GM18519 (cell line): ENCODE data around the gene EFCAB13.

ENCODE experiments used
- ATAC-seq: cut with Tn5 transposase; IDR thresholded peaks from one replicate; pipeline ENCODE4 v1.9.1; 2021; ENCODE audit warnings: mild to moderate bottlenecking, moderate library complexity; ENCODE audit not compliant: unreplicated experiment, low FRiP score

Gene EFCAB13

GRCh38 chr17:47291242-47291873 is 32.4 kb upstream of the EFCAB13 start:
- ATAC-seq: no peak

DNA sequence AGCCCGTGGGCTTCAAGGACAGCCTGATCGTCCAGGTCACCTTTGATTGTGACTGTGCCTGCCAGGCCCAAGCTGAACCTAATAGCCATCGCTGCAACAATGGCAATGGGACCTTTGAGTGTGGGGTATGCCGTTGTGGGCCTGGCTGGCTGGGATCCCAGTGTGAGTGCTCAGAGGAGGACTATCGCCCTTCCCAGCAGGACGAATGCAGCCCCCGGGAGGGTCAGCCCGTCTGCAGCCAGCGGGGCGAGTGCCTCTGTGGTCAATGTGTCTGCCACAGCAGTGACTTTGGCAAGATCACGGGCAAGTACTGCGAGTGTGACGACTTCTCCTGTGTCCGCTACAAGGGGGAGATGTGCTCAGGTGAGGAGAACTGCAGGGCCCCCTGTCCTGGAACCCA is 31.5 kb upstream of the EFCAB13 start:
- no peak for ATAC-seq

GRCh38 chr17:47295037-47295873 is 28.5 kb upstream of the EFCAB13 start:
- no peak for ATAC-seq

GRCh38 chr17:47295874-47296255 is 27.9 kb upstream of the EFCAB13 start:
- ATAC-seq: no peak

GRCh38 chr17:47297661-47298400 is 25.9 kb upstream of the EFCAB13 start:
- no peak for ATAC-seq

DNA sequence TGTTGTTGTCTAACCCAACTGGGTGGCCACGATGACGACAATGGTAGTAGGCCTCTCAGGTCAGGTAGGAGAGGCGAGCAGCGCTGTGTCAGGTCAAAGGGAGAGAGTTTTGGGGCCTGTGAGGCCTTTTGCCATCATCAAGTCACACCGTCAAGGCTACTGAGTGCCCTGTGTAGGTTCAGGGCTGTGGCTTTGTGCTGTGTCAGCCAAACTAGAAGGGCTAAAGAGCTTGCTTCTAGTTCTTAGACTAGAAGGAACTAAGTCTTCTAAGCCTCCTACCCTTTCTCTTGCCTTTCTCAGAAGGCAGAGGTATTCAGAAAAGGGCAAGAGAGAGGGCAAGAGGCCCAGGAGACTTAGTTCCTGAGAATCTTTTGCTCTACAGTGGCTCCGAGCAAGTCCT is 25.0 kb upstream of the EFCAB13 start:
- ATAC-seq: no peak

GRCh38 chr17:47299239-47299910 is 24.4 kb upstream of the EFCAB13 start:
- no peak for ATAC-seq

- no peak for ATAC-seq
Measured at GRCh38 chr17:47300718-47301117, 23.0 kb upstream of the EFCAB13 start.

- ATAC-seq: no peak
Measured at GRCh38 chr17:47301161-47301560, 22.6 kb upstream of the EFCAB13 start.

GRCh38 chr17:47301831-47302230 is 21.9 kb upstream of the EFCAB13 start:
- no peak for ATAC-seq

- ATAC-seq: no peak
Measured at GRCh38 chr17:47304186-47304585, 19.6 kb upstream of the EFCAB13 start.

- no peak for ATAC-seq
Measured at GRCh38 chr17:47305302-47305923, 18.3 kb upstream of the EFCAB13 start.

GRCh38 chr17:47310186-47310733 is 13.5 kb upstream of the EFCAB13 start:
- no peak for ATAC-seq

GRCh38 chr17:47311420-47311819 is 12.3 kb upstream of the EFCAB13 start:
- ATAC-seq: no peak

DNA sequence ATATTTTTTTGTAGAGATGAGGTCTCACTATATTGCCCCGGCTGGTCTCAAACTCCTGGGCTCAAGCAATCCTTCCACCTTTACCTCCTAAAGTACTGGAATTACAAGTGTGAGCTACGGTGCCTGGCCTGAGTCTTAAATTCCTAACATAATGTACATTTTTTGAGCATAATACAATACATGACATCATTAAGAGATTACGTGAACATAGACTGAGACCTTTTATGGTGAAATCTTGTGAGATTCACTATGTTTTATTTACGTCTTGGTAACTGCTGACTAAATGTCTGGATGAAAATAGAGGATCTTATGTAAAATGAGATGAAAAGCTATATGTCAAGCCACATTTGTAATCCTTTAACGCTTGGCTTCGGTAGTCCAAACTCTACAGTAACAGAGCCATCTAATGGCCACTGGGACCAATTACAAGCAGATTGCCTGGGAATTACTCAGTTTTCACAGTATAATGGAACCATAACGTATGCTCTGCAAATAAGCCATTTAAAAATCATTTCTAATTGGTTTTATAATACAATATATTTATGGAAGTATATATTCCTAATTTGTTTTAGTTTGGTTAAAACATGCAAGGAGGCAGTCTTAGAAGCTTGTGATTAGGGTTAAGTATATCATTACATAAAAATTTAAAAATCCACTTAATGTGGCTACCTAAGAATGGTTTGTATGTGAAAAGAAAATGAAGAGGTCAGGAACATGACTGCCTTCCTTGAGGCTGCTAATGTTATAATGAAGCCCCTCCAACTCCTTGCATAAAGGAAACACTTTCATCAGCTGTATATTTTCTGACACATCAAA is 8.1 kb upstream of the EFCAB13 start:
- no peak for ATAC-seq

GRCh38 chr17:47316311-47316710 is 7.4 kb upstream of the EFCAB13 start:
- ATAC-seq: no peak

DNA sequence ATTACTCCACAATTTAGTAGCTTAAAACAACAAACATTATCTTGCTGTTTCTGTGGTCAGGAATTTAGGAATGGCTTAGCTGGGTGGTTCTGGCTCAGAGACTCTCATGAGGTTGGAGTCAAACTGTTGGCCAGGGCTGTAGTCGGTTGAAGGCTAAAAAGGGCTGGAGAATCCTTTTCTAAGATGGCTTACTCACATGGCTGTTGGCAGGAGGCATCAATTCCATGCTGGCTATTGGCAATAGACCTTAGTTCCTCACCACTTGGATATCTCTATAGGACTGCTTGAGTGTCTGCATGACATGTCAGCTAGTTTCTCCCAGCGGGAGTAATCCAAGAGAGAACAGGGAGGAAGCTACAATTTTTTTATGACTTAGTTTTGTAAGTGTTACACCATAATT is 6.6 kb upstream of the EFCAB13 start:
- no peak for ATAC-seq

DNA sequence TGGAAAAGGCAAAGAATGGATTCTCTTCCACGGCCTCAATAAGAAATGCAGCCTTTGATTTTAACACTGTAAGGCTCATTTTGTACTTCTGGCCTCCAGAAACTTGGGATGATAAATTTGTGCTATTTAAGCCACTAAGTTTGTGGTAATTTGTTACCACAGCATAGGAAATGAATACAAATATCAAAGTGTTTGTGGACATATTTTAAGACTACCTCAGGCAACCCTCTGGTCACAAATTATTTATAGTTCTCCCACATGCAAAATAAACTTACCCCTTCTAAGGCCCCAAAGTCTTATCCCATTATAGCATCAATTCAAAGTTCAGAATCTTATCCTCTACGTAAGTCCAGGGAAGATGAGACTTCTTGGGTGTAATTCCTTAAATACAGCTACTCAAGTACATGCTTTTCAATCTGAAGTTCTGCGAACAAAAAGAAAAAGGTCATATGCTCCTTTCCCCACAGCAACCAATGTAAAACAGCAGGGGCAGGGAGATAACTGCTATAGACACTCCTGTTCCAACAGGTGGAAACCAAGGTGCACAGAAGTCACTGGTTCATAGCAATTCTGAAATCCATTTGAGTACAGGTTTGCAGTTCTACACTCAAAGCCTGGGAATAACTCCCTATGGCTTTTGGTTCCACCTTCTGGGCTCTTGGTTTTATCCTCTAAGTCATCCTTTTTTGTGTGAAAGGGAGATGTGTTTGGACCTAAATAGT is 5.4 kb upstream of the EFCAB13 start:
- ATAC-seq: no peak
